C4-2B (cell line): ENCODE results near the gene HOXD8.

Source experiments
- H3K27ac ChIP-seq: fragments of 450-650 bp; 2 replicates; pipeline ENCODE4 v1.5.1; 2017
- CTCF ChIP-seq: fragments of 450-650 bp; conservative IDR thresholded peaks from 2 replicates; pipeline ENCODE4 v1.5.1; 2017; ENCODE audit warnings: mild to moderate bottlenecking
- ZFX ChIP-seq: fragments of 450-650 bp; IDR thresholded peaks from 2 replicates; pipeline ENCODE4 v1.6.1; 2017

Gene HOXD8

GRCh38 chr2:176131848-176132158 is 2.3 kb downstream of the HOXD8 start:
- no peak overlapping the region for H3K27ac ChIP-seq
- TF ChIP-seq CTCF, result no peak

GRCh38 chr2:176132205-176133171 is 3.0 kb downstream of the HOXD8 start:
- H3K27ac ChIP-seq, result no peak overlapping the region
- no peak for TF ChIP-seq ZFX
- TF ChIP-seq CTCF, result no peak

GRCh38 chr2:176133389-176133788 is 3.9 kb downstream of the HOXD8 start:
- H3K27ac ChIP-seq, result no peak overlapping the region
- TF ChIP-seq CTCF (no peak), ZFX (no peak)

- H3K27ac ChIP-seq, result no peak overlapping the region
- no peak for TF ChIP-seq ZFX
- TF ChIP-seq CTCF, result no peak
Observed at GRCh38 chr2:176134035-176134434, 4.5 kb downstream of the HOXD8 start.

GRCh38 chr2:176135035-176135440 is 5.5 kb downstream of the HOXD8 start:
- H3K27ac ChIP-seq, result no peak overlapping the region
- TF ChIP-seq ZFX (no peak), CTCF (no peak)

- no peak overlapping the region for H3K27ac ChIP-seq
- TF ChIP-seq ZFX, result no peak
- no peak for TF ChIP-seq CTCF
Observed at GRCh38 chr2:176136374-176137251, 7.1 kb downstream of the HOXD8 start.

GRCh38 chr2:176137252-176137580 is 7.7 kb downstream of the HOXD8 start:
- H3K27ac ChIP-seq, result no peak overlapping the region

More at GRCh38 chr2:176137252-176137580, 7.7 kb downstream of the HOXD8 start:
- TF ChIP-seq CTCF (no peak), ZFX (no peak)
